Neural cell (in vitro differentiated cells): Measurements from ENCODE around the gene KIRREL3. TPM values are rescaled to one million over a fixed set of nuclear protein-coding genes. Genes with fewer than 3 reads are reported as not detected.

ENCODE experiments used
- H2AFZ ChIP-seq: fragments of 200-600, 300-800 bp; sonication (generic), shearing (Covaris generic); 2 replicates; pipeline ENCODE4 v1.6.0; 2014; ENCODE audit warnings: low read depth, mild to moderate bottlenecking, antibody characterized with exemption, low read length, moderate library complexity
- H3F3A ChIP-seq: fragments of 200-600 bp; shearing (Covaris generic); 2 replicates; pipeline ENCODE4 v1.6.1; 2016; ENCODE audit warnings: mild to moderate bottlenecking, moderate library complexity, mixed read lengths, antibody characterized with exemption, low read length; ENCODE audit not compliant: insufficient read depth, poor library complexity, severe bottlenecking
- H3K27ac ChIP-seq: fragments of 200-600, 300-800 bp; sonication (generic), shearing (Covaris generic); 2 replicates; pipeline ENCODE4 v1.5.1; 2014; ENCODE audit warnings: mild to moderate bottlenecking, low read length, moderate library complexity
- H3K27me3 ChIP-seq: fragments of 300-800, 200-600 bp; sonication (generic), shearing (Covaris generic); 2 replicates; pipeline ENCODE4 v1.6.0; 2014; ENCODE audit warnings: mild to moderate bottlenecking, low read depth, low read length, moderate library complexity; ENCODE audit not compliant: insufficient read depth
- H3K36me3 ChIP-seq: fragments of 300-800, 200-600 bp; sonication (generic), shearing (Covaris generic); 2 replicates; pipeline ENCODE4 v1.5.1; 2014; ENCODE audit warnings: mild to moderate bottlenecking, antibody characterized with exemption, low read length, moderate library complexity; ENCODE audit not compliant: insufficient read depth
- H3K4me2 ChIP-seq: fragments of 300-800, 200-600 bp; sonication (generic), shearing (Covaris generic); 2 replicates; pipeline ENCODE4 v1.6.0; 2014; ENCODE audit warnings: mild to moderate bottlenecking, low read length
- H3K4me3 ChIP-seq: fragments of 300-800, 200-600 bp; sonication (generic), shearing (Covaris generic); 2 replicates; pipeline ENCODE4 v1.5.1; 2014; ENCODE audit warnings: mild to moderate bottlenecking, low read length, moderate library complexity
- H3K79me2 ChIP-seq: fragments of 200-600 bp; shearing (Covaris generic); replicated peaks from 2 replicates; pipeline ENCODE4 v1.6.0; 2014; ENCODE audit warnings: mild to moderate bottlenecking, low read length, moderate library complexity; ENCODE audit not compliant: insufficient read depth
- H3K9ac ChIP-seq: fragments of 300-800, 200-600 bp; sonication (generic), shearing (Covaris generic); 2 replicates; pipeline ENCODE4 v1.6.1; 2016; ENCODE audit warnings: mild to moderate bottlenecking, low read length, mixed read lengths
- H3K9me2 ChIP-seq: fragments of 200-600 bp; shearing (Covaris generic); 2 replicates; pipeline ENCODE4 v1.6.1; 2016; ENCODE audit warnings: mild to moderate bottlenecking, low read length, mixed read lengths; ENCODE audit not compliant: insufficient read depth
- H3K9me3 ChIP-seq: fragments of 200-600, 300-800 bp; sonication (generic), shearing (Covaris generic); 2 replicates; pipeline ENCODE4 v1.6.1; 2016; ENCODE audit warnings: mild to moderate bottlenecking, mixed run types, low read length, moderate library complexity, mixed read lengths
- H4K20me1 ChIP-seq: fragments of 200-600 bp; shearing (Covaris generic); 2 replicates; pipeline ENCODE4 v1.6.1; 2016; ENCODE audit warnings: mild to moderate bottlenecking, mixed run types; ENCODE audit not compliant: insufficient read depth
- EP300 ChIP-seq: fragments of 450-650 bp; conservative IDR thresholded peaks from 2 replicates; pipeline ENCODE4 v1.6.1; 2014; ENCODE audit warnings: antibody characterized with exemption, mild to moderate bottlenecking, moderate library complexity; ENCODE audit not compliant: poor library complexity, severe bottlenecking
- EZH2 ChIP-seq: fragments of 200-600, 300-800 bp; shearing (Covaris generic), sonication (generic); IDR thresholded peaks from 2 replicates; pipeline ENCODE4 v1.6.1; 2014; ENCODE audit warnings: antibody characterized with exemption, low read length, borderline replicate concordance, mild to moderate bottlenecking; ENCODE audit not compliant: insufficient read depth, poor library complexity, severe bottlenecking
- MXI1 ChIP-seq: fragments of 450-650 bp; conservative IDR thresholded peaks from 2 replicates; pipeline ENCODE4 v1.6.1; 2014; ENCODE audit warnings: antibody characterized with exemption, mild to moderate bottlenecking; ENCODE audit not compliant: poor library complexity, severe bottlenecking
- POLR2AphosphoS5 ChIP-seq: IDR thresholded peaks from 2 replicates; pipeline ENCODE4 v1.6.1; 2012
- RAD21 ChIP-seq: fragments of 450-650 bp; conservative IDR thresholded peaks from 2 replicates; pipeline ENCODE4 v1.6.1; 2014; ENCODE audit warnings: antibody characterized with exemption, mild to moderate bottlenecking, moderate library complexity
- SMC3 ChIP-seq: fragments of 450-650 bp; conservative IDR thresholded peaks from 2 replicates; pipeline ENCODE4 v1.6.1; 2014; ENCODE audit warnings: antibody characterized with exemption, mild to moderate bottlenecking, moderate library complexity; ENCODE audit not compliant: poor library complexity
- TAF1 ChIP-seq: IDR thresholded peaks from 2 replicates; pipeline ENCODE4 v1.6.1; 2012; ENCODE audit warnings: low read depth
- polyA plus RNA-seq: library from polyadenylated mRNA; depleted of rRNA; stranded (reverse); fragments of >200 nt; gene quantifications from 2 replicates; pipeline ENCODE4 v1.2.3, GENCODE V29; 2014
- TF ChIP-seq, protein P1 (sequence below): fragments of 450-650 bp; IDR thresholded peaks from 2 replicates; pipeline ENCODE4 v1.5.1; 2014; ENCODE audit warnings: antibody characterized with exemption, mild to moderate bottlenecking, moderate library complexity; ENCODE audit not compliant: poor library complexity, severe bottlenecking
- TF ChIP-seq, protein P2 (sequence below): IDR thresholded peaks from 2 replicates; pipeline ENCODE4 v1.6.1; 2012; ENCODE audit warnings: borderline replicate concordance

KIRREL3 gene
- polyA plus RNA-seq, 1 donor from 2014 or later: 23.8 TPM

DNA sequence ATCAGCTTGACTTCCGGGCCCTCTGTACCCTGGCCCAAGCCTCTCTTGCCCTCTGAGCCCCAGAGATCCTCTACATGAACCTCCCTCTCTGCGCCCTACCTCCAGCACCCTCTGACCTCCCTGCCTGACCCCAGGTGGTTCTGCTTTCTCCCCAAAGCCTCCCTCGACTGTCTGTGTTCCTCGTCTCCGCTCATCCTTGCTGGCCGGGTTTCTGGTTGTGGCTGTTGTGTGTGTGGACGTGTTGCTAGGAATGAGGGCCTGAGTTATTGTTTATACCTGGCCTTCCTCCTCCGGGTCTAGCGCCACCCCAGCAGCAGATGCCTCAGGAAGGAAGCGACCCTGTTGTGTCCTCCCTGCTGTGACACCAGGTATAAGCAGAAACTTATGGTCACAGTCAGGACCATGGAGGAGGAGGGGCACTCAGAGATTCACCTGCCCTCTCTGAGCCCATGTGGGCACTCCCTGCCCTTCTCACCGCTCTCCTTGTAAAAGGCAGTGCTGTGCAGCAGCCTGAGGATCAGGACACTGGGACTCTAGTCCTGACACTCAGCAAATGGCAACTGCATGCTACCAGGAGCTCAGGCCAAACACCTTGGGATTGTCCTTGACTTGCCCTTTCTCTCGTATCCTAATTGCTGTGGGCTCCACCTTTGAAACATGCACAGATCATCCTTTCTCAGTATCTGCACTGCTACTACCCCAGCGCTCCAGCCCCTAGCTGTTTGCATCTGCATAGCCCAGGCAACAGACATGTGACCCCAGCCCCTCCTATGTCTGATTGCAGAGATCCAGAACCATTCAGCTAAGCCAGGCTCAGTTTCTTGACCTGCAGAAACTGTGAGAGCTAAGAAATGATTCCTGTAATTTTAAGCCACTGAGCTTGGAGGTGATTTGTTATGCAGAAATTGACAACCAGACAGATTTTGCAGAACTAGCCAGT lies 505.0 kb downstream of the KIRREL3 start:
- TF ChIP-seq, protein P1, sequence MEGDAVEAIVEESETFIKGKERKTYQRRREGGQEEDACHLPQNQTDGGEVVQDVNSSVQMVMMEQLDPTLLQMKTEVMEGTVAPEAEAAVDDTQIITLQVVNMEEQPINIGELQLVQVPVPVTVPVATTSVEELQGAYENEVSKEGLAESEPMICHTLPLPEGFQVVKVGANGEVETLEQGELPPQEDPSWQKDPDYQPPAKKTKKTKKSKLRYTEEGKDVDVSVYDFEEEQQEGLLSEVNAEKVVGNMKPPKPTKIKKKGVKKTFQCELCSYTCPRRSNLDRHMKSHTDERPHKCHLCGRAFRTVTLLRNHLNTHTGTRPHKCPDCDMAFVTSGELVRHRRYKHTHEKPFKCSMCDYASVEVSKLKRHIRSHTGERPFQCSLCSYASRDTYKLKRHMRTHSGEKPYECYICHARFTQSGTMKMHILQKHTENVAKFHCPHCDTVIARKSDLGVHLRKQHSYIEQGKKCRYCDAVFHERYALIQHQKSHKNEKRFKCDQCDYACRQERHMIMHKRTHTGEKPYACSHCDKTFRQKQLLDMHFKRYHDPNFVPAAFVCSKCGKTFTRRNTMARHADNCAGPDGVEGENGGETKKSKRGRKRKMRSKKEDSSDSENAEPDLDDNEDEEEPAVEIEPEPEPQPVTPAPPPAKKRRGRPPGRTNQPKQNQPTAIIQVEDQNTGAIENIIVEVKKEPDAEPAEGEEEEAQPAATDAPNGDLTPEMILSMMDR: peak; percentile 20
- no peak for TF ChIP-seq EZH2
- no peak for TF ChIP-seq RAD21
- Histone ChIP-seq H3K4me3 (no peak overlapping the region), H3F3A (no peaks in the 10 kb centered on the region), H3K79me2 (no peaks in the 10 kb centered on the region), H3K9me3 (no peaks in the 10 kb centered on the region), H3K27ac (no peak overlapping the region), H3K9ac (no peak overlapping the region), H2AFZ (no peak overlapping the region), H3K9me2 (no peaks in the 10 kb centered on the region), H3K36me3 (no peaks in the 10 kb centered on the region), H3K27me3 (no peaks in the 10 kb centered on the region), H4K20me1 (no peaks in the 10 kb centered on the region), H3K4me2 (no peak overlapping the region)

DNA sequence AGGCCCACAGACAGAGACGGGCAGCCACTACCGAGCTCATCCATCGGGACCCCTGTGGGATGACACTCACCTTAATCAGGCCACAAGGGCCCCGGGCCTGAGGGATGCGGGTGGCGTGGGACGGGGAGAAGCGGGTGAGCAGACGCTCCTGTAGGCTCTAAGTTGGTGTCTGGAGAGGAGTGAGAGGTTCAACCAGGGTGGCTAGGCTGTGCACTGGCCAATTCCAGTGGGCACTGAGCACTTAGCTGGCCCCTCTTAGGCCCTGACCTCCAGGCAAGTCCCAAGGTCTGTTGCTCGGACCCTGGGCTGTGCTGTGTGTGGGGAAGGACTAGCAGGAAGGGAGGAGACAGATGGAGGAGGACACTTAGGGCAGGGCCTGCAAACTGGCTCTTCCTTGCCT lies 505.7 kb downstream of the KIRREL3 start:
- no peak overlapping the region for H3K4me3 ChIP-seq
- H3K79me2 ChIP-seq: no peaks in the 10 kb centered on the region
- H3K27me3 ChIP-seq: no peaks in the 10 kb centered on the region
- H3K27ac ChIP-seq: no peak overlapping the region
- no peaks in the 10 kb centered on the region for H3F3A ChIP-seq
- H3K4me2 ChIP-seq: no peak overlapping the region
- TF ChIP-seq, protein P2, sequence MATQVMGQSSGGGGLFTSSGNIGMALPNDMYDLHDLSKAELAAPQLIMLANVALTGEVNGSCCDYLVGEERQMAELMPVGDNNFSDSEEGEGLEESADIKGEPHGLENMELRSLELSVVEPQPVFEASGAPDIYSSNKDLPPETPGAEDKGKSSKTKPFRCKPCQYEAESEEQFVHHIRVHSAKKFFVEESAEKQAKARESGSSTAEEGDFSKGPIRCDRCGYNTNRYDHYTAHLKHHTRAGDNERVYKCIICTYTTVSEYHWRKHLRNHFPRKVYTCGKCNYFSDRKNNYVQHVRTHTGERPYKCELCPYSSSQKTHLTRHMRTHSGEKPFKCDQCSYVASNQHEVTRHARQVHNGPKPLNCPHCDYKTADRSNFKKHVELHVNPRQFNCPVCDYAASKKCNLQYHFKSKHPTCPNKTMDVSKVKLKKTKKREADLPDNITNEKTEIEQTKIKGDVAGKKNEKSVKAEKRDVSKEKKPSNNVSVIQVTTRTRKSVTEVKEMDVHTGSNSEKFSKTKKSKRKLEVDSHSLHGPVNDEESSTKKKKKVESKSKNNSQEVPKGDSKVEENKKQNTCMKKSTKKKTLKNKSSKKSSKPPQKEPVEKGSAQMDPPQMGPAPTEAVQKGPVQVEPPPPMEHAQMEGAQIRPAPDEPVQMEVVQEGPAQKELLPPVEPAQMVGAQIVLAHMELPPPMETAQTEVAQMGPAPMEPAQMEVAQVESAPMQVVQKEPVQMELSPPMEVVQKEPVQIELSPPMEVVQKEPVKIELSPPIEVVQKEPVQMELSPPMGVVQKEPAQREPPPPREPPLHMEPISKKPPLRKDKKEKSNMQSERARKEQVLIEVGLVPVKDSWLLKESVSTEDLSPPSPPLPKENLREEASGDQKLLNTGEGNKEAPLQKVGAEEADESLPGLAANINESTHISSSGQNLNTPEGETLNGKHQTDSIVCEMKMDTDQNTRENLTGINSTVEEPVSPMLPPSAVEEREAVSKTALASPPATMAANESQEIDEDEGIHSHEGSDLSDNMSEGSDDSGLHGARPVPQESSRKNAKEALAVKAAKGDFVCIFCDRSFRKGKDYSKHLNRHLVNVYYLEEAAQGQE: no peak
- TF ChIP-seq, protein P1: no peak
- no peak for TF ChIP-seq EP300
- no peak for TF ChIP-seq POLR2AphosphoS5
- TF ChIP-seq MXI1: no peak
- no peak for TF ChIP-seq RAD21
- TF ChIP-seq SMC3: no peak
- TF ChIP-seq TAF1: no peak
- no peak for TF ChIP-seq EZH2
- H3K9me2 ChIP-seq: no peaks in the 10 kb centered on the region
- H3K36me3 ChIP-seq: no peaks in the 10 kb centered on the region
- no peak overlapping the region for H2AFZ ChIP-seq
- H3K9ac ChIP-seq: no peak overlapping the region
- no peaks in the 10 kb centered on the region for H3K9me3 ChIP-seq
- H4K20me1 ChIP-seq: no peaks in the 10 kb centered on the region
